ENCODE results near the gene BDH1.

BDH1 gene

DNA sequence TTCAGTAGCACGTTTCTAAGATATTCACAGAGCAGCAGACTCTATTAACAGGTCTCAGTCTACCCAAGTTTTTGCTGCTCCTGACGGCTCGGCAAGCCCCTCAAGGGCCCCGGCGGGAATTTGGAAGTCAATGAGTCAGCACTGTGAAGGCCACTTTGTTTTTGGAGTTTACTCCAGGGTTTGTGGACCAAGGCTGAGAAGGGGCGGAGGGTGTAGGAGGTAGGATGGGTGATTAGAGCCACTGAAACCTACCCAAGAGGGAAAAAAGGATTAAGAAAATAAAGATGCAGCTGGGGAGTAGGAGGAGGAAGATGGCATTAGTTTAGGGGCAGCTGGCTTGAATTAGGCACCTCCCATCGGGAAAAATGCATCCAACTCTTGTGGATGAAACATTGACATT lies 87.6 kb downstream of the BDH1 start:
- Histone ChIP-seq H4K20me1 (ENCODE audit: insufficient read depth, low read length) (no peaks in the 10 kb centered on the region), H3K79me2 (ENCODE audit: low read length) (no peaks in the 10 kb centered on the region), H3K36me3 (replicated peaks; ENCODE audit: insufficient read depth, low read length) (no peaks in the 10 kb centered on the region), H3F3A (ENCODE audit: insufficient read depth, low read length) (no peaks in the 10 kb centered on the region), H3K4me2 (ENCODE audit: low read depth, low read length) (no peak overlapping the region), H3K9ac (ENCODE audit: low read length) (no peak overlapping the region), H3K27ac (ENCODE audit: low read length) (no peak overlapping the region), H3K9me3 (replicated peaks; ENCODE audit: insufficient read depth, low read length) (no peaks in the 10 kb centered on the region), H3K9me2 (replicated peaks; ENCODE audit: insufficient read depth, low read length) (no peaks in the 10 kb centered on the region), H3K4me1 (ENCODE audit: low read length) (no peaks in the 10 kb centered on the region), H2AFZ (ENCODE audit: low read length) (no peak overlapping the region), H3K4me3 (ENCODE audit: low read length) (no peak overlapping the region), H3K27me3 (replicated peaks; ENCODE audit: insufficient read depth, low read length) (0 out of 2 replicates have a peak, but pooled peaks cover 4% of the 10 kb centered on the region)
- no peak for DNase-seq
- TF ChIP-seq EZH2 (optimal IDR thresholded peaks at IDR 0.05; ENCODE audit: low read depth, low read length) = no peak

DNA sequence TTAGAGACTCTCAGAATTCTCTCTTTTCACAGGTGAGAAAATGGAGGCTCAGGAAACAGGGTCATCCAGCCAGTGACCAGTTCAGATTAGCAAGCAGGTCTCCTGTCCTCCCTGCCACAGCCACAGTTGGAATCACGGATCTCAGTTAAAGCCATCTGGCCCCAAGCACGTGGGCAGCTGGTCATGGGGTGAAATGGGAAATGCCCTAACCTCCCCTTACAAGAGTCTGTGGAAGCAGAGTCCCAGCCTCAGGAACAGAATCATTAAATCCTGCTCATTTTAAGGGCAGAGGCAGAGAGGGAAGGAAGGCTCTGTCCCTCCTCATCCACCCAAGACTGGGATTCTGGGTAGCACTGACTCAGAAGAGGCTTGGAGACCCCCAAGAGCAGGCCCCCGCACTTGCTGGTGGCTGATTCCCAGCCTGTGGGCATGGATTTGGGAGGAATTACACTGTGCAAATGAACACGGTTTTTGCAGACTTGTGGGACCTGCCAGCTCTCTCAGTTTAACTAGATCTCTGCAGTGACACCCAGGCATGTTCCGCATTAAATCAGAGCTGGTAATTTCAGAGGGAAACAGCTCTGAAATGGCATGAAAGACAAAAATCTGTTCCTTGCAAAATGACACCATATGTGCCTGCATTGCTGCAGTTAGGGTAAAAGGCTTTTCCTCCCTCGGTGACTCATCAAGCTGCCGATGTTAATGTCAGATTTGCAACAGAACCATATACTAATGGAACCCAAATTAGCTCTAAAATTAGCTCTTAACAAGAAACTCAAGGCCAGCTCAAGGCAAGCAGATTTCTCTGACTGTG lies 89.0 kb downstream of the BDH1 start:
- no peaks in the 10 kb centered on the region for H3K9me3 ChIP-seq (replicated peaks; ENCODE audit: insufficient read depth, low read length)
- DNase-seq = no peak
- H3K27me3 ChIP-seq (replicated peaks; ENCODE audit: insufficient read depth, low read length) = 0 out of 2 replicates have a peak, but pooled peaks cover 4% of the 10 kb centered on the region
- no peaks in the 10 kb centered on the region for H3K9me2 ChIP-seq (replicated peaks; ENCODE audit: insufficient read depth, low read length)
- H3K4me1 ChIP-seq (ENCODE audit: low read length) = no peaks in the 10 kb centered on the region
- H3K4me2 ChIP-seq (ENCODE audit: low read depth, low read length) = no peak overlapping the region
- H3K27ac ChIP-seq (ENCODE audit: low read length) = no peak overlapping the region
- H3F3A ChIP-seq (ENCODE audit: insufficient read depth, low read length) = no peaks in the 10 kb centered on the region
- H4K20me1 ChIP-seq (ENCODE audit: insufficient read depth, low read length) = no peaks in the 10 kb centered on the region
- no peak for TF ChIP-seq CTCF (IDR thresholded peaks at IDR 0.05; ENCODE audit: low read length)
- no peak for TF ChIP-seq EZH2 (optimal IDR thresholded peaks at IDR 0.05; ENCODE audit: low read depth, low read length)
- H2AFZ ChIP-seq (ENCODE audit: low read length) = no peak overlapping the region
- no peaks in the 10 kb centered on the region for H3K79me2 ChIP-seq (ENCODE audit: low read length)
- H3K4me3 ChIP-seq (ENCODE audit: low read length) = no peak overlapping the region
- H3K9ac ChIP-seq (ENCODE audit: low read length) = no peak overlapping the region
- H3K36me3 ChIP-seq (replicated peaks; ENCODE audit: insufficient read depth, low read length) = no peaks in the 10 kb centered on the region

GRCh38 chr3:197465996-197466549 lies 89.7 kb downstream of the BDH1 start:
- Histone ChIP-seq H3K4me3 (ENCODE audit: low read length) (no peak overlapping the region), H3K79me2 (ENCODE audit: low read length) (no peaks in the 10 kb centered on the region), H3K9ac (ENCODE audit: low read length) (no peak overlapping the region), H4K20me1 (ENCODE audit: insufficient read depth, low read length) (no peaks in the 10 kb centered on the region), H3K4me1 (ENCODE audit: low read length) (no peaks in the 10 kb centered on the region), H3F3A (ENCODE audit: insufficient read depth, low read length) (no peaks in the 10 kb centered on the region), H2AFZ (ENCODE audit: low read length) (no peak overlapping the region), H3K27ac (ENCODE audit: low read length) (no peak overlapping the region), H3K36me3 (replicated peaks; ENCODE audit: insufficient read depth, low read length) (no peaks in the 10 kb centered on the region), H3K4me2 (ENCODE audit: low read depth, low read length) (no peak overlapping the region), H3K9me2 (replicated peaks; ENCODE audit: insufficient read depth, low read length) (no peaks in the 10 kb centered on the region), H3K9me3 (replicated peaks; ENCODE audit: insufficient read depth, low read length) (no peaks in the 10 kb centered on the region), H3K27me3 (replicated peaks; ENCODE audit: insufficient read depth, low read length) (0 out of 2 replicates have a peak, but pooled peaks cover 4% of the 10 kb centered on the region)
- no peak for DNase-seq
- TF ChIP-seq EZH2 (optimal IDR thresholded peaks at IDR 0.05; ENCODE audit: low read depth, low read length) = no peak

DNA sequence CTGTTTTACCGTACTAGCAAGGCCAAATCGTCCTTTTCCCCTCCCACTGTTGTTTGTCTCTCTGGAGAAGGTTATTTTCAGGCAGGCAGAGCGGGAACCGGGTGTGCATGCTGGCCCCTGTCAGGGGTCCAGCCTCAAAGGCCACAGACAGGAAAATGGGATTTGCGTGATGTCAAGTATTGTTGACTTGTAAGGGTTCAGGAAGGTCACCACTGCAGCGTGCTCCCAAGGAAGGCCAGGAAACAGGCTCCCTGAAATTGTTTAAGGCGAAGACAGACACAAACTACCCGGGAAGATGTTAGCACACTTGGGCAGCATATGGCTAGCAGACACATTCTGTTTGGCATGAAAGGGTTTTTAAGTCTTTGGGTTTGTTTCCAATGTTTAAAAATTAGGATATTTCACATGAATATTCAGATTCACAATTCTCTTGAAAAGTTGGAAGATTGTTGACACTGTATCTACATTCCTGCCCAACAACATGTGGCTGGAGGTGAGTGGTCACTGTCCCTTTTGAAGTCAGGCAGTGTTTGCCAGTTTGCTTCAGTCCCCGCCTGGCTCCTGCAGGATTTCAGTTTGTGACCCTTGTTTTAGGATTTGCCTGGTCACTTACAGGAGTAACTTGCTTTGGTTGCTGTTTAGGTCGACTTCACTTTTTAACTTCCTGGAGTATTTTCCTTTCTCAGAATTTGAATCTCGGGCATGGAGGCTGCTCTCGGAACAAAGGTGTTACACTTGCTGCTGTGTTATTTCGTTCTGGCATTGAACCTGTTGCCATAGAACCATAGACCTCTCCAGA lies 90.4 kb downstream of the BDH1 start:
- Histone ChIP-seq H3K4me1 (ENCODE audit: low read length) (no peaks in the 10 kb centered on the region), H2AFZ (ENCODE audit: low read length) (no peak overlapping the region)
- no peak for TF ChIP-seq EZH2phosphoT487 (IDR thresholded peaks at IDR 0.05; ENCODE audit: low read length)
- TF ChIP-seq EZH2 (optimal IDR thresholded peaks at IDR 0.05; ENCODE audit: low read depth, low read length) = no peak
- no peak for TF ChIP-seq CTCF (IDR thresholded peaks at IDR 0.05; ENCODE audit: low read length)

More for the DNA sequence above, 90.4 kb downstream of the BDH1 start:
- no peak overlapping the region for H3K4me2 ChIP-seq (ENCODE audit: low read depth, low read length)
- no peak overlapping the region for H3K9ac ChIP-seq (ENCODE audit: low read length)
- no peaks in the 10 kb centered on the region for H3K36me3 ChIP-seq (replicated peaks; ENCODE audit: insufficient read depth, low read length)
- no peak overlapping the region for H3K27ac ChIP-seq (ENCODE audit: low read length)
- no peaks in the 10 kb centered on the region for H3K9me2 ChIP-seq (replicated peaks; ENCODE audit: insufficient read depth, low read length)
- no peak for DNase-seq
- no peaks in the 10 kb centered on the region for H3F3A ChIP-seq (ENCODE audit: insufficient read depth, low read length)
- H3K4me3 ChIP-seq (ENCODE audit: low read length) = no peak overlapping the region
- no peaks in the 10 kb centered on the region for H4K20me1 ChIP-seq (ENCODE audit: insufficient read depth, low read length)
- 0 out of 2 replicates have a peak, but pooled peaks cover 4% of the 10 kb centered on the region for H3K27me3 ChIP-seq (replicated peaks; ENCODE audit: insufficient read depth, low read length)
- H3K79me2 ChIP-seq (ENCODE audit: low read length) = no peaks in the 10 kb centered on the region
- no peaks in the 10 kb centered on the region for H3K9me3 ChIP-seq (replicated peaks; ENCODE audit: insufficient read depth, low read length)

Data from MM.1S (cell line).